Endodermal cell (in vitro differentiated cells): ENCODE measurements around the gene HADHA. TPM values are rescaled to one million over a fixed set of nuclear protein-coding genes. Genes with fewer than 3 reads are reported as not detected.

Experiments used
- DNase-seq: peaks from one replicate; pipeline ENCODE4 v3.0.0-alpha.2; 2017
- H3K27ac ChIP-seq: 2 replicates; pipeline ENCODE4 v1.5.1; 2013; ENCODE audit warnings: mild to moderate bottlenecking, low read depth, low read length, moderate library complexity
- H3K27me3 ChIP-seq: 2 replicates; pipeline ENCODE4 v1.6.1; 2013; ENCODE audit warnings: mild to moderate bottlenecking, low read length, moderate library complexity; ENCODE audit not compliant: insufficient read depth, control insufficient read depth, poor library complexity, severe bottlenecking
- H3K36me3 ChIP-seq: 2 replicates; pipeline ENCODE4 v1.7.0; 2013; ENCODE audit warnings: mild to moderate bottlenecking, low read length, moderate library complexity; ENCODE audit not compliant: control insufficient read depth, insufficient read depth
- H3K4me1 ChIP-seq: one replicate; pipeline ENCODE4 v1.7.0; 2013; ENCODE audit warnings: low read length; ENCODE audit not compliant: control insufficient read depth, insufficient read depth
- H3K4me3 ChIP-seq: 2 replicates; pipeline ENCODE4 v1.5.1; 2013; ENCODE audit warnings: mild to moderate bottlenecking, low read length, moderate library complexity
- H3K9ac ChIP-seq: 2 replicates; pipeline ENCODE4 v1.6.1; 2013; ENCODE audit warnings: mild to moderate bottlenecking, low read length, moderate library complexity; ENCODE audit not compliant: poor library complexity, severe bottlenecking; ENCODE audit errors: extremely low read depth
- H3K9me3 ChIP-seq: 2 replicates; pipeline ENCODE4 v1.6.1; 2013; ENCODE audit warnings: mild to moderate bottlenecking, low read length, moderate library complexity; ENCODE audit not compliant: control insufficient read depth
- H3K27ac Mint-ChIP-seq: 2 replicates; pipeline ENCODE4 v1.8.0; 2020; ENCODE audit warnings: mixed read lengths
- H3K27me3 Mint-ChIP-seq: 2 replicates; pipeline ENCODE4 v1.8.0; 2021; ENCODE audit warnings: mild to moderate bottlenecking, mixed read lengths; ENCODE audit not compliant: insufficient read depth
- H3K36me3 Mint-ChIP-seq: 2 replicates; pipeline ENCODE4 v1.8.0; 2020; ENCODE audit warnings: low read depth, mixed read lengths
- H3K4me1 Mint-ChIP-seq: 2 replicates; pipeline ENCODE4 v1.8.0; 2020; ENCODE audit warnings: mixed read lengths
- H3K4me3 Mint-ChIP-seq: 2 replicates; pipeline ENCODE4 v1.8.0; 2020; ENCODE audit warnings: mild to moderate bottlenecking, moderate library complexity, mixed read lengths
- H3K9me3 Mint-ChIP-seq: 2 replicates; pipeline ENCODE4 v1.8.0; 2020; ENCODE audit warnings: mild to moderate bottlenecking, mixed read lengths
- CTCF ChIP-seq: fragments of 200-600 bp; sonication (generic); conservative IDR thresholded peaks from 2 replicates; pipeline ENCODE4 v1.5.0; 2021; ENCODE audit warnings: antibody characterized with exemption, mild to moderate bottlenecking
- WGBS, 2 experiments: methylation state at CpG; one replicate each; pipeline versions ENCODE4 v1.1.5 to v1.1.7; 2013; ENCODE audit warnings: missing lambda C conversion rate in 2 of 2, mixed read lengths in 1 of 2; ENCODE audit not compliant: insufficient coverage in 1 of 2, insufficient read length in 1 of 2; 5-methylcytosine and 5-hydroxymethylcytosine counted together
- total RNA-seq, 2 donors: library from RNA; stranded (reverse); fragmentation: NEBNext Ultra II Directional in 1 of 2; extraction: Animal tissue kit (Norgen Biotek cat#: 25700) in 1 of 2; gene quantifications; 2 replicates in 1 of 2; 3 replicates in 1 of 2; pipeline ENCODE4 v1.2.1, GENCODE V29; 2021

HADHA gene
- total RNA-seq, 2 donors from 2014 or later, result 83.8 to 86.7 TPM

DNA sequence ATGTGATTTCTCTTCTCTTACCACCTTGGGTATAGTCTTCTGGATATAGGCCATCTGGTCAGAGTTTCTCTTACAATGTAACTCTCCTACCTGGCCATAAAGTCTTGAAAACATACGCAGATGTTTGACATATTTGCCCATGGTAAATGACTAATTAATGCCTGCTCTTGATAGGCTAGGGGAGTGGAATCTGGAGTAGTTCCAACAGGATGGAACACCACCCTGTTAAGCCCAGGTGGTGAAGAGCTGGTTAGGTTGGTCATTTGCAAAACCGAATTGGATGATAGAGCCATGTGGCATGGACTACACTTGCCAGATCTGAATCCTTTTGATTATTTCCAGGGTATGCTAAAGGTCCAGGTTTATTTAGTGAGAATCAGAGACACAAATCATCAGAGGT lies 36.8 kb upstream of the HADHA start:
- DNase-seq, result no peak
- H3K9me3 Mint-ChIP-seq, result no peaks in the 10 kb centered on the region
- no peak for TF ChIP-seq CTCF
- no peak overlapping the region for H3K9ac ChIP-seq
- no peaks in the 10 kb centered on the region for H3K27me3 ChIP-seq
- H3K4me1 ChIP-seq, result no peaks in the 10 kb centered on the region
- H3K36me3 ChIP-seq, result peaks cover 60% of the 10 kb centered on the region
- 93 to 100% methylated on average over 1 to 2 of the region's 2 CpGs for WGBS, 2 experiments
- no peak overlapping the region for H3K4me3 Mint-ChIP-seq
- no peak overlapping the region for H3K27ac Mint-ChIP-seq
- H3K4me3 ChIP-seq, result no peak overlapping the region
- H3K27ac ChIP-seq, result no peak overlapping the region
- no peaks in the 10 kb centered on the region for H3K4me1 Mint-ChIP-seq
- H3K36me3 Mint-ChIP-seq, result peaks cover 57% of the 10 kb centered on the region
- H3K9me3 ChIP-seq, result no peaks in the 10 kb centered on the region
- no peaks in the 10 kb centered on the region for H3K27me3 Mint-ChIP-seq

DNA sequence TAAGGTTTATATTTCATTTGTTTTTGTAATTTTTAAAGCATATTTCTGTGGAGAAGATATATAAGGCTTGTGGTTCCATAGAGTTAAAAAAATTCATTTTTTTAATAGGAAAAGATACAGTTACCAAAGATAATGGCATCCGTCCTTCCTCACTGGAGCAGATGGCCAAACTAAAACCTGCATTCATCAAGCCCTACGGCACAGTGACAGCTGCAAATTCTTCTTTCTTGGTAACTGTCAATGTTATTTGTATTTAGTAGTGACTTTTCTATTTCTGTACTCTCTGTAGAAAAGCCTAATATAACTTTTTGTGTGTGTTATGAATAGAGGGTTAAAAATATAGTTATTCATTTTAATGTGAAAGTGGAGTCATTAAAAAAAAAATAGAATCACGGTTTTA lies 35.5 kb upstream of the HADHA start:
- H3K4me3 ChIP-seq, result no peak overlapping the region
- H3K36me3 ChIP-seq, result peaks cover 59% of the 10 kb centered on the region
- Mint-ChIP-seq H3K27me3 (no peaks in the 10 kb centered on the region), H3K4me1 (no peaks in the 10 kb centered on the region), H3K4me3 (no peak overlapping the region), H3K27ac (no peak overlapping the region), H3K36me3 (peaks cover 51% of the 10 kb centered on the region), H3K9me3 (no peaks in the 10 kb centered on the region)
- DNase-seq, result no peak
- no peak overlapping the region for H3K9ac ChIP-seq
- H3K27ac ChIP-seq, result no peak overlapping the region
- H3K27me3 ChIP-seq, result no peaks in the 10 kb centered on the region
- no peaks in the 10 kb centered on the region for H3K4me1 ChIP-seq
- WGBS, 2 experiments, result 94 to 98% methylated on average over 2 to 3 of the region's 3 CpGs
- H3K9me3 ChIP-seq, result no peaks in the 10 kb centered on the region
- no peak for TF ChIP-seq CTCF

DNA sequence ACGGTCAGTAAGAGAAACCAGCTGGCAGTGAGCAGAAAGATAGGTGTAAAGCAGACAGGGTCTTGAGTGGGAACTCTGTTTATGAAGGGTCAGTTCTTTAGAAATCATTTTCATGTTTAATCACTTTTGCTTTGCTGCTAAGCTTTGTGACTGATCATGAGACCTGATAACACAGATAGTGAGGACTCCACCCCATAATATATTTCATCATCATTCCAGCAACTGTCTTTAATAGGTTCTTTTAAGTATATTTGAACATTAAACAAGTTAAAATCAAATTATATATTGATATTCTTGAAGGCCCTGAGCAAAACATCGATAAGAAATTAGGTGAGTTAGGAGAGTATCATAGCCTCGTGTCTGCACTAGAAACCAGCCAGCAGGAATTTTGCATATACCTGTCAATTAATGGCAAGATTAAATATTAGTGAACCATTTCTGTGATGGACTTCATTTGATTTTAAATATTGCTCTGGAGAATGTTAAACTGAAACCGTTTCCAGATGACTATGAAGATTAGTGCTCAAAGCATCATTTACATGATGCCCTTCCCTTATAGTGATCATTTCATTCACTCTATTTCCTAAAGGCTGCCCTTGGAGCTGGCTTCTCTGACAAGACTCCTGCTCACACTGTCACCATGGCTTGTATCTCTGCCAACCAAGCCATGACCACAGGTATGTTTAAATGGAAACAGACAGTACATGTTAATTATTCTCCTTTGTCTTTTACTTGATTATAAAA lies 32.2 kb upstream of the HADHA start:
- H3K27ac Mint-ChIP-seq, result no peak overlapping the region
- WGBS, 2 experiments, result 93 to 100% methylated on average over 2 to 4 of the region's 4 CpGs
- no peak overlapping the region for H3K9ac ChIP-seq

More for the DNA sequence above, 32.2 kb upstream of the HADHA start:
- DNase-seq, result no peak
- no peaks in the 10 kb centered on the region for H3K27me3 ChIP-seq
- no peaks in the 10 kb centered on the region for H3K4me1 ChIP-seq
- no peaks in the 10 kb centered on the region for H3K27me3 Mint-ChIP-seq
- no peaks in the 10 kb centered on the region for H3K4me1 Mint-ChIP-seq
- peaks cover 35% of the 10 kb centered on the region for H3K36me3 Mint-ChIP-seq
- peaks cover 51% of the 10 kb centered on the region for H3K36me3 ChIP-seq
- H3K9me3 Mint-ChIP-seq, result no peaks in the 10 kb centered on the region
- no peak overlapping the region for H3K4me3 Mint-ChIP-seq
- H3K27ac ChIP-seq, result no peak overlapping the region
- TF ChIP-seq CTCF, result no peak
- no peak overlapping the region for H3K4me3 ChIP-seq
- no peaks in the 10 kb centered on the region for H3K9me3 ChIP-seq
